Panc1 (cell line): ENCODE data around the gene TMC3. TPM values are rescaled to one million over a fixed set of nuclear protein-coding genes. Genes with fewer than 3 reads are reported as not detected.

Experiments used
- ATAC-seq: fragments of 200-7000 bp; cut with Tn5 transposase; 2 replicates; pipeline ENCODE4 v1.9.1; 2020; ENCODE audit warnings: mild to moderate bottlenecking, moderate library complexity
- BruUV-seq: library from RNA; stranded (reverse); fragments of 400-500 nt; replicated peaks from 2 replicates; lab custom pipeline; 2021; lab: Mats Ljungman, UMichigan
- CTCF ChIA-PET: fragments of 300-600 bp; sonication (Branson Sonifier 250); formaldehyde crosslinking; loops from one replicate; lab custom pipeline; 2022; ENCODE audit warnings: antibody characterized with exemption; lab: Charles Lee
- POLR2A ChIA-PET: fragments of 300-600 bp; sonication (Branson Sonifier 250); formaldehyde crosslinking; loops from one replicate; lab custom pipeline; 2022; ENCODE audit warnings: antibody characterized with exemption; lab: Charles Lee
- DNase-seq: peaks from one replicate; pipeline ENCODE4 v3.0.0-alpha.2; 2010; ENCODE audit warnings: low read depth, low spot score
- H3K27ac ChIP-seq: 2 replicates; pipeline ENCODE4 v1.5.1; 2011; ENCODE audit warnings: mild to moderate bottlenecking, low read length, inconsistent platforms
- H3K27me3 ChIP-seq: fragments of 200-500 bp; sonication (Bioruptor generic); 2 replicates; pipeline ENCODE4 v1.6.0; 2014; ENCODE audit warnings: low read length, inconsistent platforms; ENCODE audit not compliant: control insufficient read depth, insufficient read depth
- H3K36me3 ChIP-seq: fragments of 200-500 bp; sonication (Bioruptor generic); 2 replicates; pipeline ENCODE4 v1.5.1; 2014; ENCODE audit warnings: inconsistent platforms, mild to moderate bottlenecking, low read length, moderate library complexity; ENCODE audit not compliant: control insufficient read depth, insufficient read depth
- H3K4me1 ChIP-seq: 2 replicates; pipeline ENCODE4 v1.5.1; 2011; ENCODE audit warnings: inconsistent platforms, mild to moderate bottlenecking, low read length, moderate library complexity; ENCODE audit not compliant: control insufficient read depth, insufficient read depth
- H3K4me3 ChIP-seq, 2 experiments: 2 replicates each; pipeline ENCODE4 v1.5.1; 2011 to 2012; ENCODE audit warnings: low read depth in 2 of 2, low read length in 2 of 2, mild to moderate bottlenecking in 2 of 2, inconsistent platforms in 1 of 2, moderate library complexity in 1 of 2
- H3K9me3 ChIP-seq: fragments of 200-500 bp; sonication (Bioruptor generic); 2 replicates; pipeline ENCODE4 v1.5.1; 2014; ENCODE audit warnings: low read depth, mild to moderate bottlenecking, inconsistent platforms, low read length, moderate library complexity; ENCODE audit not compliant: control insufficient read depth, insufficient read depth
- POLR2AphosphoS5 ChIP-seq: IDR thresholded peaks from 2 replicates; pipeline ENCODE4 v1.6.1; 2012; ENCODE audit warnings: mild to moderate bottlenecking, low read depth, low read length, moderate library complexity
- SIN3A ChIP-seq: IDR thresholded peaks from 2 replicates; pipeline ENCODE4 v1.6.1; 2012; ENCODE audit warnings: low read depth, mild to moderate bottlenecking, low read length, moderate library complexity, borderline replicate concordance; ENCODE audit not compliant: insufficient read depth
- TCF7L2 ChIP-seq: IDR thresholded peaks from 2 replicates; pipeline ENCODE4 v1.6.1; 2011; ENCODE audit warnings: mild to moderate bottlenecking, low read depth, low read length, inconsistent platforms
- in situ Hi-C: cut with HindIII; loops from 2 replicates; pipeline ENCODE4 v1.10.0; 2016; ENCODE audit warnings: low sequenced_read_pairs, low pct_unique_long_range_greater_than_20kb
- intact Hi-C: fragments of 100-400 bp; cut with micrococcal nuclease; formaldehyde crosslinking; loops from one replicate; pipeline ENCODE4 v1.10.0; 2022; ENCODE audit not compliant: unreplicated experiment
- total RNA-seq: library from RNA; stranded (reverse); gene quantifications from one replicate; pipeline ENCODE4 v1.2.1, GENCODE V29; 2021; ENCODE audit not compliant: unreplicated experiment
- TF ChIP-seq, protein P1 (sequence below), 2 experiments: IDR thresholded peaks; 2 replicates each; pipeline ENCODE4 v1.6.1; 2011 to 2012; ENCODE audit warnings: low read depth in 2 of 2, control low read depth in 1 of 2, low read length in 1 of 2, mild to moderate bottlenecking in 1 of 2, moderate library complexity in 1 of 2; ENCODE audit not compliant: insufficient read depth in 1 of 2
- TF ChIP-seq, protein P2 (sequence below): fragments of 450-650 bp; IDR thresholded peaks from 2 replicates; pipeline ENCODE4 v1.5.1; 2017; ENCODE audit warnings: mild to moderate bottlenecking

Gene TMC3
- total RNA-seq, 1 experiment from 2014 or later: not detected

DNA sequence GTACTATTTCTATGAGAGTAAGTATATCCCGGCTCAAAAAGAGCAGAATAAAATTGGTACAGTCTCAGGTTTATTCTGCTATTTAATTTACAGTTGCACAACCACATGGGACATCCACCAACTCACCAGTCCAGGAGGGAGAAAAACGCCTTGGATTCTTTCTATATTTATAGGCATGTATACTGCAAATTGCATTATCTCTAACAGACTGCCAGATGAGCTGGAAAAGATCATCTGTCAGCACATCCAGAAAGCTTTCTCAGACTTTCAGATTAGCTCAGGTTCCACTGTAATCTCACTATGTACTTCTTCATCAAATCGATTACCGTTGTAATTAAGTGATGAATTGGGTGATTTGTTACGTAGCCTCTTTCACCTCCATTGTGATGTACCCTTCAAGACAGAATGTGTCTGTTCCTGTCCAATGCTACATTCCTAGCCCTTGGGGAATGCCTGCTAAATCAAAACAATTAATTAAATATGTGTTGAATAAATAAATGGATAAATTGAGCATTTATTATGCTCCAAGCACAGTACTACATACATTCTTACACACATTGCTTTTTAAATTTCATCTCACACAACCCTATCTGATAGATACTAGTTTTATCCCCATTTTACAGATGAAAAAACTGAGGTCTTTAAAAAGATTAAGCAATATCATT is 38.1 kb upstream of the TMC3 start:
- TF ChIP-seq, protein P1, sequence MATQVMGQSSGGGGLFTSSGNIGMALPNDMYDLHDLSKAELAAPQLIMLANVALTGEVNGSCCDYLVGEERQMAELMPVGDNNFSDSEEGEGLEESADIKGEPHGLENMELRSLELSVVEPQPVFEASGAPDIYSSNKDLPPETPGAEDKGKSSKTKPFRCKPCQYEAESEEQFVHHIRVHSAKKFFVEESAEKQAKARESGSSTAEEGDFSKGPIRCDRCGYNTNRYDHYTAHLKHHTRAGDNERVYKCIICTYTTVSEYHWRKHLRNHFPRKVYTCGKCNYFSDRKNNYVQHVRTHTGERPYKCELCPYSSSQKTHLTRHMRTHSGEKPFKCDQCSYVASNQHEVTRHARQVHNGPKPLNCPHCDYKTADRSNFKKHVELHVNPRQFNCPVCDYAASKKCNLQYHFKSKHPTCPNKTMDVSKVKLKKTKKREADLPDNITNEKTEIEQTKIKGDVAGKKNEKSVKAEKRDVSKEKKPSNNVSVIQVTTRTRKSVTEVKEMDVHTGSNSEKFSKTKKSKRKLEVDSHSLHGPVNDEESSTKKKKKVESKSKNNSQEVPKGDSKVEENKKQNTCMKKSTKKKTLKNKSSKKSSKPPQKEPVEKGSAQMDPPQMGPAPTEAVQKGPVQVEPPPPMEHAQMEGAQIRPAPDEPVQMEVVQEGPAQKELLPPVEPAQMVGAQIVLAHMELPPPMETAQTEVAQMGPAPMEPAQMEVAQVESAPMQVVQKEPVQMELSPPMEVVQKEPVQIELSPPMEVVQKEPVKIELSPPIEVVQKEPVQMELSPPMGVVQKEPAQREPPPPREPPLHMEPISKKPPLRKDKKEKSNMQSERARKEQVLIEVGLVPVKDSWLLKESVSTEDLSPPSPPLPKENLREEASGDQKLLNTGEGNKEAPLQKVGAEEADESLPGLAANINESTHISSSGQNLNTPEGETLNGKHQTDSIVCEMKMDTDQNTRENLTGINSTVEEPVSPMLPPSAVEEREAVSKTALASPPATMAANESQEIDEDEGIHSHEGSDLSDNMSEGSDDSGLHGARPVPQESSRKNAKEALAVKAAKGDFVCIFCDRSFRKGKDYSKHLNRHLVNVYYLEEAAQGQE (IDR thresholded peaks at IDR 0.05; ENCODE audit: insufficient read depth in 1 of 2, low read depth in 2 of 2, low read length in 1 of 2): no peak
- TF ChIP-seq POLR2AphosphoS5 (no peak), TCF7L2 (no peak), SIN3A (no peak)
- TF ChIP-seq, protein P2, sequence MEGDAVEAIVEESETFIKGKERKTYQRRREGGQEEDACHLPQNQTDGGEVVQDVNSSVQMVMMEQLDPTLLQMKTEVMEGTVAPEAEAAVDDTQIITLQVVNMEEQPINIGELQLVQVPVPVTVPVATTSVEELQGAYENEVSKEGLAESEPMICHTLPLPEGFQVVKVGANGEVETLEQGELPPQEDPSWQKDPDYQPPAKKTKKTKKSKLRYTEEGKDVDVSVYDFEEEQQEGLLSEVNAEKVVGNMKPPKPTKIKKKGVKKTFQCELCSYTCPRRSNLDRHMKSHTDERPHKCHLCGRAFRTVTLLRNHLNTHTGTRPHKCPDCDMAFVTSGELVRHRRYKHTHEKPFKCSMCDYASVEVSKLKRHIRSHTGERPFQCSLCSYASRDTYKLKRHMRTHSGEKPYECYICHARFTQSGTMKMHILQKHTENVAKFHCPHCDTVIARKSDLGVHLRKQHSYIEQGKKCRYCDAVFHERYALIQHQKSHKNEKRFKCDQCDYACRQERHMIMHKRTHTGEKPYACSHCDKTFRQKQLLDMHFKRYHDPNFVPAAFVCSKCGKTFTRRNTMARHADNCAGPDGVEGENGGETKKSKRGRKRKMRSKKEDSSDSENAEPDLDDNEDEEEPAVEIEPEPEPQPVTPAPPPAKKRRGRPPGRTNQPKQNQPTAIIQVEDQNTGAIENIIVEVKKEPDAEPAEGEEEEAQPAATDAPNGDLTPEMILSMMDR: no peak
- no TSS peak for BruUV-seq
- Histone ChIP-seq H3K4me1 (no peaks in the 10 kb centered on the region), H3K4me3 (no peak overlapping the region), H3K27ac (no peak overlapping the region), H3K36me3 (no peaks in the 10 kb centered on the region), H3K9me3 (no peaks in the 10 kb centered on the region), H3K27me3 (peaks cover 16% of the 10 kb centered on the region)
- in situ Hi-C loops: no loop called here
- no peak for DNase-seq
- ATAC-seq: no peak
- intact Hi-C loops: loop anchor here (2.0 to 5.0 kb wide), 2 partner anchors 527 to 785 kb away; no protein-coding TSS in a partner anchor
- ChIA-PET CTCF (no interaction called here), POLR2A (no interaction called here)

DNA sequence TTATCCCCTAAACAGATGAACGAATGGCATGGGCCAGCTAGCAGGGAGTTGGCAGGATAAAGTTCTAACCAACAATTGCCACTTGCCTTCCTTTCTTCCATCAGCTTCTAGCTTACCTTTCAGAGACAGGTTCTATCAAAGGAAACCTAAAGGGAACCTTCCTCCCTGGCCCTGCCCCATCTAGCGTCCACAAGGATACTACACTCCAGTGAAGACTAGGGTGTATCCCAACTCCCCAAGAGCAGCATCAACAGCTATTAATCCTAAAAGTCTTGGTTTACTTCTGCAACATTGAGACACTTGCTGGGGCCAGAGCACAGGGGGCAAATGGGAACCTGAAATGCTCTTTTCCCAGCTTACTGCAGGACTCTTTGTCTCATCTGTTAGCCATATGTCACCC is 37.0 kb upstream of the TMC3 start:
- H3K4me3 ChIP-seq: no peak overlapping the region
- H3K36me3 ChIP-seq: no peaks in the 10 kb centered on the region
- no peak overlapping the region for H3K27ac ChIP-seq
- no peak for DNase-seq
- intact Hi-C loops (loop anchor here (2.0 to 5.0 kb wide), 2 partner anchors 528 to 786 kb away; no protein-coding TSS in a partner anchor), in situ Hi-C loops (no loop called here)
- no peak for TF ChIP-seq TCF7L2
- no peak for TF ChIP-seq SIN3A
- no peak for TF ChIP-seq POLR2AphosphoS5
- TF ChIP-seq, protein P1 (IDR thresholded peaks at IDR 0.05; ENCODE audit: insufficient read depth in 1 of 2, low read depth in 2 of 2, low read length in 1 of 2): no peak
- TF ChIP-seq, protein P2: no peak
- no peak for ATAC-seq
- no peaks in the 10 kb centered on the region for H3K9me3 ChIP-seq
- BruUV-seq: no TSS peak
- H3K4me1 ChIP-seq: no peaks in the 10 kb centered on the region
- ChIA-PET CTCF (no interaction called here), POLR2A (no interaction called here)
- peaks cover 25% of the 10 kb centered on the region for H3K27me3 ChIP-seq
